ENCODE data around the gene MEA1.

DNA sequence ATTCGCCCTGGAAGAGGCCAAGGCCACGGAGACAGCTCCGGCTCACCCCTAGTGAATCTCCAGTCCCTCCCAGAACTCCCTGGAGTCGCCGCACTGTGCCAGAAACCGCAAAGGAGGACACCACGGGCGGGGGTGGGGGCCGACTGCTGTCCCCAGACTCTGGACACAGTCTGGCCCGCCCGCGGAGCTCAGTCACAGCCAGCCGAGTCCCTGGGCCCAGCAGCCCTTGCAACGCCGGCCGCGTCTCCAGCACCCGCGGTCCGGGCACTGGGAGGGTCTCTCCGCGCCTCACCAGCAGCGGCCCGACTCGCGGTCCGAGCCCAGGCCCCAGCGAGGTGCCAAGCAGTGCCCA is 35.3 kb downstream of the MEA1 start:
- TF ChIP-seq, protein P1, sequence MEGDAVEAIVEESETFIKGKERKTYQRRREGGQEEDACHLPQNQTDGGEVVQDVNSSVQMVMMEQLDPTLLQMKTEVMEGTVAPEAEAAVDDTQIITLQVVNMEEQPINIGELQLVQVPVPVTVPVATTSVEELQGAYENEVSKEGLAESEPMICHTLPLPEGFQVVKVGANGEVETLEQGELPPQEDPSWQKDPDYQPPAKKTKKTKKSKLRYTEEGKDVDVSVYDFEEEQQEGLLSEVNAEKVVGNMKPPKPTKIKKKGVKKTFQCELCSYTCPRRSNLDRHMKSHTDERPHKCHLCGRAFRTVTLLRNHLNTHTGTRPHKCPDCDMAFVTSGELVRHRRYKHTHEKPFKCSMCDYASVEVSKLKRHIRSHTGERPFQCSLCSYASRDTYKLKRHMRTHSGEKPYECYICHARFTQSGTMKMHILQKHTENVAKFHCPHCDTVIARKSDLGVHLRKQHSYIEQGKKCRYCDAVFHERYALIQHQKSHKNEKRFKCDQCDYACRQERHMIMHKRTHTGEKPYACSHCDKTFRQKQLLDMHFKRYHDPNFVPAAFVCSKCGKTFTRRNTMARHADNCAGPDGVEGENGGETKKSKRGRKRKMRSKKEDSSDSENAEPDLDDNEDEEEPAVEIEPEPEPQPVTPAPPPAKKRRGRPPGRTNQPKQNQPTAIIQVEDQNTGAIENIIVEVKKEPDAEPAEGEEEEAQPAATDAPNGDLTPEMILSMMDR (IDR thresholded peaks at IDR 0.05) = no peak
- no peak for TF ChIP-seq POLR2A (IDR thresholded peaks at IDR 0.05)
